D721Med (cell line): ENCODE measurements around the gene KRIT1.

ENCODE experiments used
- DNase-seq: peaks from one replicate; pipeline ENCODE4 v3.0.0; 2011; ENCODE audit warnings: low spot score; ENCODE audit not compliant: insufficient read length
- FAIRE-seq: peaks from 2 replicates; lab custom pipeline; 2011; peaks lifted over from hg19 to GRCh38; lab: Jason Lieb, UNC
- TF ChIP-seq, protein P1 (sequence below): IDR thresholded peaks from 2 replicates; pipeline ENCODE4 v1.5.1; 2012; ENCODE audit warnings: mild to moderate bottlenecking, control low read depth; ENCODE audit not compliant: insufficient read depth; ENCODE audit errors: missing control alignments

Gene KRIT1

DNA sequence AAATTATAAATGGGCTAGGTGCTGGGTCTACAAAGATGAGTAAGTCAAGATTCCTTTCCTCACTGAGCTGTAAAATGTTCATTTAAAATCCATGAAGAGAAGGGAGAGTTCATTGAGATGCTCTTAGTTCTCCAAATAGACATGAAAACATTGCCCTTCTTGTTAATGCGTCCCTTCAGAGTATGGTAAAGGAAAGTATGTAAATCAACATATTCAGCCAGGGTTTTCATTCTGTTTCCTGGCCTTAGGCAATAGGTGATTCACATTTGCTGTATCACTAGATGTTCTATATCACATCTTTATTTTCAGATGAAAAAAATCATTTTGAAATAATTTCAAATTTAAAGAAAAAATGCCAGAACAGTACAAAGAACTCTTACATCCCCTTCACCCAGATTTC is 5.5 kb upstream of the KRIT1 start:
- no peak for FAIRE-seq
- TF ChIP-seq, protein P1, sequence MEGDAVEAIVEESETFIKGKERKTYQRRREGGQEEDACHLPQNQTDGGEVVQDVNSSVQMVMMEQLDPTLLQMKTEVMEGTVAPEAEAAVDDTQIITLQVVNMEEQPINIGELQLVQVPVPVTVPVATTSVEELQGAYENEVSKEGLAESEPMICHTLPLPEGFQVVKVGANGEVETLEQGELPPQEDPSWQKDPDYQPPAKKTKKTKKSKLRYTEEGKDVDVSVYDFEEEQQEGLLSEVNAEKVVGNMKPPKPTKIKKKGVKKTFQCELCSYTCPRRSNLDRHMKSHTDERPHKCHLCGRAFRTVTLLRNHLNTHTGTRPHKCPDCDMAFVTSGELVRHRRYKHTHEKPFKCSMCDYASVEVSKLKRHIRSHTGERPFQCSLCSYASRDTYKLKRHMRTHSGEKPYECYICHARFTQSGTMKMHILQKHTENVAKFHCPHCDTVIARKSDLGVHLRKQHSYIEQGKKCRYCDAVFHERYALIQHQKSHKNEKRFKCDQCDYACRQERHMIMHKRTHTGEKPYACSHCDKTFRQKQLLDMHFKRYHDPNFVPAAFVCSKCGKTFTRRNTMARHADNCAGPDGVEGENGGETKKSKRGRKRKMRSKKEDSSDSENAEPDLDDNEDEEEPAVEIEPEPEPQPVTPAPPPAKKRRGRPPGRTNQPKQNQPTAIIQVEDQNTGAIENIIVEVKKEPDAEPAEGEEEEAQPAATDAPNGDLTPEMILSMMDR, result no peak
- DNase-seq, result no peak

DNA sequence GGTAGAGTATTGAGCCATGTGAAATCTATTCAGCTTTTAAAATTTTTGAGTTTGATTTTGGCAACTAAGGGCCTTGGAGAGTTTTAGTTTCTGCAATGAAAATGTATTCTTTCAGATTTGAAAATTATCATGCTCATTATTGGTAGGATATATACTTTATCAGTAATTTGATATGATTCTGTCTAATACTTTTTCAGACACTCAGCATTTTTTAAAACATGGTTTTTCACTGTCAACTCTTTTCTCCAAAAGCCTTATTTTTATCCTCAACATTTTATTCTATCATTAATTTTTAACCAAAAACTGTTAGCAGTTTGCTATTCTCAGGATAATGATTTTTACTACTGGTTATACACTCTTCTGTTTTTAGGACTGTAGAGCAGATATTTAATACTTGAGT is 4.9 kb upstream of the KRIT1 start:
- FAIRE-seq, result no peak

DNA sequence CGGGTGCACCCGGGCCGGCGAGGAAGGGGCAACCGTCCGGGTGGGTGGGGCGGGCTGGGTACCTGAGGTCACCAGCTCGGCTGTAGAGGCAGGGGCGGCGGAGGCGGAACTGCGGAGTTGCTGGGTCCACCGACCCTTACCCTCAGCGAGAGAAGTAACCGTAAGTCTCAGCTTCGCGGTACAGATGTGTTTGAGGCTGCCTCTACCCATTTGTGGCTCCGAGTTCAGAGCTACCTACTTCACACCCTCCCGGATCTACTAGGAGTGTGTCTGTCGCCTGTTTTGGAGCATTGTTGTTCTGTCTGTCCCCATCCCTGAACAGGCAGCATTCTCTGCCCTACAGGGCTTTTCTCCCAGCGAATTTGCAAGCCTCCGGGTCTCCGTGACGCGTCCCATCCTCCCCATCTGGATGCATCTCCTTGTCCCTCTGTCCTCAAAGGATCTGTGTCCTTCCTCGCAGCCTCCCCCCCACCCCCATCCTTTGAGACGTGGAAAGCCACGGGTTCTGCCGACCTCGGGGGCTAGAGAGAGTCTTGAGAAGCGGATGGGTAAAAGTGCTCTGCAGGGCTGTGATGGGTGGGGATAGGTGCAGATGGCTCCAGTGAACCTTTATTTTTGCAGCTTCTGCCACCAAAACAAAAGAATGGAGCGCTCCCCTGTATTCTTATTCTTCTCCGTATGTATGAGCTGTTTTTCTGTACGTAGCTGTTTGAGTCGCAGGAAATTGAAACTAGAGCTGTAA is 817 bp upstream of the KRIT1 start:
- no peak for DNase-seq
- FAIRE-seq, result no peak
- TF ChIP-seq, protein P1, result no peak

More for the DNA sequence above, 4.9 kb upstream of the KRIT1 start:
- DNase-seq, result no peak
- TF ChIP-seq, protein P1, result no peak

DNA sequence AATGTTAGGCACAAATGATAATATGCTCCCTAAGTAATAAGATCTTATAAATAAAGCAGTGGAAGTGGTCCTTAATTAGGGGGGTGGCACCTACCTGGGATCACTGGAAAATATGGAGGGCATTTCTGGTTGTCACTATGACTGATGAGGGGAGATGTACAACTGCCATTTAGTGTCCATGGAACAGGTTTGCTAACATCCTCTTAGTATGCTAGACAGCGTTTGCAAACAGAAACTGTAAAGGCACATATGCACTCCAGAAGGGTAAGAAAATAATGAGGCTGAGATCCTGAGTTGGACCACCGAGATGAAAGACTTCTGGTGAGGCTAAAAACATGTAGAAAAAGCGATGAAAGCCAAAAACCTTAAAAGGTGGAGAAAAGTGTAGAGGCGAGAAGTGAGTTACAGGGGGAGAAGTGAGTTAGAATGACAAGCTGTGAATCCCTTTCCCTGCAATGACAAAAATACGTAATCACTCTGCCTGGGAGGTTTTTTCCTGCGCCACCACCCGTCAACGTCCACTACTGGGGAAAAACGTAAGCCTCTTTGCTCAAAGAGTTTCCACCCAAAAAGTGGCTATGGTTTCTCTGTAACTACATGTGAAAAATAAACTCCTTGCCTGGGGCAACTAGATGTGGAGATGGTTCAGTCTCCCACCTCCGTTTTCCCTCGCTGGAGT is 767 bp downstream of the KRIT1 start:
- FAIRE-seq, result no peak

DNA sequence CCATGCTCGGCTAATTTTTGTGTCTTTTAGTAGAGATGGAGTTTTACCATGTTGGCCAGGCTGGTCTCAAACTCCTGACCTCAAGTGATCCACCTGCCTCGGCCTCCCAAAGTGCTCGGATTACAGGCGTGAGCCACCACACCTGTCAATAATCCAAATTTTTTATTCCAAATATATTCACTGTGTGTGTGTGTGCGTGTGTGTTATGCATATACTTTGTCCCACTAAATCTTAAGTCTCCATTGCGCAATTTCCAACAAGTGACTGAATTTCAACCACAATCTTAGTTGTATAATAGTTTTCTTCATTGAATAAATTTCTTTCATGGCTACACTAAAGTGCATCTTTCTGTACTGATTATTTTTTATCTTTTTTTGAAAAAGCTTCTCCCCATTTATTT is 2.7 kb downstream of the KRIT1 start:
- TF ChIP-seq, protein P1, result no peak

More for the DNA sequence above, 767 bp downstream of the KRIT1 start:
- no peak for DNase-seq
- TF ChIP-seq, protein P1, result no peak

DNA sequence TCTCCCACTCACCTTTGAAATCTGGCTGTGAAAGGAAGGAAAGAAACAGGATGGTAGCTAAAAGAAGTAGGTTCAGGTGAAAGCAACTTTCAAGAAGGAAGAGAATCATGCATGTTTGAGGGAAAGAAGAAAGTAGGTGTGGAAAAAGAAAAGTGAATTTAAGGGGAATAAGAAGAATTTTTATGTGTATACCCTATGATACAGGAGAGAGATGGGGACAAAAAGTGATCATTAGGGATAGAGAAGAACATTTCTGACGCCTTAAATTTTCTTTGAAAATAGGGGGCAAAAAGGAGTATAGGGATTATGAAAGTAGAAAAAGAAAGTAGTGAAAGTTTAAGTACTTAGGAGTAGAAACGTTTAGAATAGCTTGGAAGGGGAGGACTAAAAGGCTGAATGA is 15.2 kb downstream of the KRIT1 start:
- DNase-seq, result no peak
- no peak for FAIRE-seq
- TF ChIP-seq, protein P1, result no peak

More for the DNA sequence above, 2.7 kb downstream of the KRIT1 start:
- FAIRE-seq, result no peak
- no peak for DNase-seq

DNA sequence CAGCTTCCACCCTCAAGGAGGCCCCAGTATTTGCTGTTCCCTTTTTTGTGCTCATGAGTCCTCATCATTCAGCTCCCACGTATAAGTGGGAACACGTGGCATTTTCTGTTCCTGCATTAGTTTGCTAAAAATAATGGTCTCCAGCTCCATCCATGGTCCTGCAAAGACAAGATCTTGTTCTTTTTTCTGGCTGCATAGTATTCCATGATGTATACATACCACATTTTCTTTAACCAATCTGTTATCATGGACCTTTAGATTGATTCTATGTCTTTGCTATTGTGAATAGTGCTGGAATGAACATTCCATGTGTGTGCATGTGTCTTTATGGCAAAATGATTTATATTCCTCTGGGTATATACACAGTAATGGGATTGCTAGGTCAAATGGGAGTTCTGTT is 17.0 kb downstream of the KRIT1 start:
- DNase-seq (no peak), FAIRE-seq (no peak)
- TF ChIP-seq, protein P1, result no peak
